ENCODE data around the gene NUDC. TPM values are rescaled to one million over a fixed set of nuclear protein-coding genes. Genes with fewer than 3 reads are reported as not detected.

NUDC gene
- total and polyA plus RNA-seq, 9 of the 15 experiments (the other 6 are each of a cell fraction or from before 2014, with no cell fraction given), result 9.8 to 234 (median 149) TPM

DNA sequence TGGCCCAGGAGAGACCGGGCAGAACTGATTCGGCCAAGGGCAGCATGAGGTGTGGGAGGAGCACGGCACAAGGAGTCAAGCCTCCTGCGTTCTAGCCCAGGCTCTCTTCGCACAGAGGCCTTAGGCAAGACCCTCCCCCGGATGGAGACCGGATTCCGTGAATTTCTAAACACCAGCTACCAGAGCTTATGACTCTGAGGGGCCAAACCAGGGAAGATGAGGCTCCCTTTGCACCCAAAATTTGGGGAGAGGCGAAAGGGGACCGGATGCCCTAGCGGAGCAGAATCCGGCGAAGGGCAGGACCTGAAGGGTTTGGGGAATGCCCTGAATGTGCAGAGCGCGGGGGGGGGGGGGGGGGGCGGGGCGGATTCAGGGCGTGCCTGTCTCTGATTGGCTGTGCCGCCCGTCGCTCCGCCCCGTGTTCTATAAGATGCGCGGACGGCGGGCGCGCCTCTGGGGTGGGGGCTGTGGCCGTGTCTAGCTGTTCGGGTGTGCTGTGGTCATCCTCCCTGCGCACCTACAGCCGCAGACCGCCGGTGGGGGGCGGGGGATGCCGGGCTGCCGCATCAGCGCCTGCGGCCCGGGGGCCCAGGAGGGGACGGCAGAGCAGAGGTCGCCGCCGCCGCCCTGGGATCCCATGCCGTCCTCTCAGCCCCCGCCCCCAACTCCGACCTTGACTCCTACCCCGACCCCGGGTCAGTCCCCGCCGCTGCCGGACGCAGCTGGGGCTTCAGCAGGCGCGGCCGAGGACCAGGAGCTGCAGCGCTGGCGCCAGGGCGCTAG is 71.9 kb downstream of the NUDC start, which contains the start of gene TRNP1 (continued):
- TF ChIP-seq ESRRA (IDR thresholded peaks at IDR 0.05; ENCODE audit: borderline replicate concordance, low read depth) (no peak), KDM5B (IDR thresholded peaks at IDR 0.05; ENCODE audit: insufficient replicate concordance, low read depth, low read length) (peak; percentile 83), POLR2AphosphoS5 (IDR thresholded peaks at IDR 0.05; ENCODE audit: control insufficient read depth, insufficient read depth, low read depth, low read length) (no peak), ZNF280B (CRISPR knock-in tag; IDR thresholded peaks at IDR 0.05) (no peak), RFX5 (IDR thresholded peaks at IDR 0.05; ENCODE audit: low read depth, low read length) (no peak), ZNF77 (CRISPR knock-in tag; IDR thresholded peaks at IDR 0.05) (no peak), ZNF512 (tag; IDR thresholded peaks at IDR 0.05) (no peak), FIP1L1 (IDR thresholded peaks at IDR 0.05; ENCODE audit: low read depth, low read length, poor library complexity, severe bottlenecking) (peak; percentile 59), ELF2 (CRISPR knock-in tag; IDR thresholded peaks at IDR 0.05) (no peak), KLF10 (CRISPR knock-in tag; IDR thresholded peaks at IDR 0.05) (no peak), ZZZ3 (IDR thresholded peaks at IDR 0.05) (no peak), TSC22D4 (tag; IDR thresholded peaks at IDR 0.05) (no peak), ZBTB1 (CRISPR knock-in tag; IDR thresholded peaks at IDR 0.05; ENCODE audit: borderline replicate concordance, low read depth) (peak; percentile 58; the same call in 1 of the 2 replicates), PRMT5 (CRISPR knock-in tag; IDR thresholded peaks at IDR 0.05) (no peak), ZNF311 (CRISPR knock-in tag; IDR thresholded peaks at IDR 0.05) (no peak), RBFOX2 (IDR thresholded peaks at IDR 0.05; ENCODE audit: low read depth, low read length) (peak; percentile 63), MAZ (CRISPR knock-in tag; conservative IDR thresholded peaks at IDR 0.05 in 1 of 2, IDR thresholded peaks at IDR 0.05 in 1 of 2) (peak in 1 of 2 experiments; percentile 58; a peak in 1 of 4 replicates), SREBF1 (IDR thresholded peaks at IDR 0.05; ENCODE audit: borderline replicate concordance, low read depth, low read length) (no peak), NRF1 (conservative IDR thresholded peaks at IDR 0.05 in 1 of 2, IDR thresholded peaks at IDR 0.05 in 1 of 2) (peak; percentile 78 to 79), POLR2G (IDR thresholded peaks at IDR 0.05; ENCODE audit: low read depth, low read length) (peak; percentile 78), PBX2 (CRISPR knock-in tag; IDR thresholded peaks at IDR 0.05; ENCODE audit: low read depth) (peak; percentile 67), PBX2 (tag; conservative IDR thresholded peaks at IDR 0.05; ENCODE audit: low read depth) (peak; percentile 26; the same call in 1 of the 2 replicates)
